ENCODE data around the gene ARHGAP15.

DNA sequence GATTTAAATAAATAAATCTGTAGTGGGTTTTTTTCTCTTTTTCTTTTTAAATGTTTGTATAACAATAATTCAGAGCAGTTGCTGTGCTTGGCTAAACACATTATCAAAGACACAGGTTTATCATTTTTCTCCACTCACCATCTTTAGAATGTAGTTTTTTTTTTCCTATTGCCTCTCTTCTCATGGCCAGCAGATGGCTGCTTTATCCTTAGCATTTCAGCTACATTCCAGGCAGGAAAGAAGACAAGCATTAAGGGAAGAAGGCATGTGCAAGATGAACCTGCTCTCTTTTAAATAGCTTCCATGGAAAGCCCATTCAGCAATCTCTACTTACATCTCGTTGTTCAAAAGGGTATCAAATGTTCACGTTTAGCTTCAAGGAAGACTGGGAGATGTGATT lies 42.6 kb downstream of the ARHGAP15 start:
- TF ChIP-seq, protein P1, sequence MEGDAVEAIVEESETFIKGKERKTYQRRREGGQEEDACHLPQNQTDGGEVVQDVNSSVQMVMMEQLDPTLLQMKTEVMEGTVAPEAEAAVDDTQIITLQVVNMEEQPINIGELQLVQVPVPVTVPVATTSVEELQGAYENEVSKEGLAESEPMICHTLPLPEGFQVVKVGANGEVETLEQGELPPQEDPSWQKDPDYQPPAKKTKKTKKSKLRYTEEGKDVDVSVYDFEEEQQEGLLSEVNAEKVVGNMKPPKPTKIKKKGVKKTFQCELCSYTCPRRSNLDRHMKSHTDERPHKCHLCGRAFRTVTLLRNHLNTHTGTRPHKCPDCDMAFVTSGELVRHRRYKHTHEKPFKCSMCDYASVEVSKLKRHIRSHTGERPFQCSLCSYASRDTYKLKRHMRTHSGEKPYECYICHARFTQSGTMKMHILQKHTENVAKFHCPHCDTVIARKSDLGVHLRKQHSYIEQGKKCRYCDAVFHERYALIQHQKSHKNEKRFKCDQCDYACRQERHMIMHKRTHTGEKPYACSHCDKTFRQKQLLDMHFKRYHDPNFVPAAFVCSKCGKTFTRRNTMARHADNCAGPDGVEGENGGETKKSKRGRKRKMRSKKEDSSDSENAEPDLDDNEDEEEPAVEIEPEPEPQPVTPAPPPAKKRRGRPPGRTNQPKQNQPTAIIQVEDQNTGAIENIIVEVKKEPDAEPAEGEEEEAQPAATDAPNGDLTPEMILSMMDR (conservative IDR thresholded peaks at IDR 0.05) = peak; percentile 44; the same call in 1 of the 2 replicates
- no peak for TF ChIP-seq EZH2 (IDR thresholded peaks at IDR 0.05; ENCODE audit: low read depth)
